GM23248 (cell line): ENCODE results near the gene FAM149B1.

Source experiments
- EZH2 ChIP-seq: fragments of 200-600 bp; sonication (generic); IDR thresholded peaks from 2 replicates; pipeline ENCODE4 v1.6.1; 2018; ENCODE audit warnings: antibody characterized with exemption, mild to moderate bottlenecking; ENCODE audit not compliant: insufficient read depth, poor library complexity, severe bottlenecking
- EZH2phosphoT487 ChIP-seq: fragments of 200-600 bp; sonication (generic); IDR thresholded peaks from 2 replicates; pipeline ENCODE4 v1.6.1; 2018; ENCODE audit warnings: antibody characterized with exemption, moderate library complexity, mild to moderate bottlenecking, low read depth; ENCODE audit not compliant: insufficient read depth

GRCh38 chr10:73139251-73139650 lies 28.7 kb upstream of the FAM149B1 start:
- TF ChIP-seq EZH2phosphoT487, result no peak
- no peak for TF ChIP-seq EZH2
